Suprapubic skin (tissue), 4 donors: Measurements from ENCODE around the gene GPR156.

Source experiments
- EP300 ChIP-seq: sonication (generic); formaldehyde crosslinking; IDR thresholded peaks from one replicate; pipeline ENCODE4 v1.6.1; 2017; ENCODE audit warnings: antibody characterized with exemption
- POLR2A ChIP-seq, 2 donors: fragments of 450-650 bp; IDR thresholded peaks; one replicate each; pipeline ENCODE4 v1.6.1; 2017; ENCODE audit warnings: antibody characterized with exemption in 2 of 2, mild to moderate bottlenecking in 2 of 2, moderate library complexity in 2 of 2
- POLR2AphosphoS5 ChIP-seq, 3 donors: sonication (generic); formaldehyde crosslinking; IDR thresholded peaks; one replicate each; pipeline ENCODE4 v1.6.1; 2017; ENCODE audit warnings: antibody characterized with exemption in 3 of 3
- TF ChIP-seq, protein P1 (sequence below), 2 donors: fragments of 200-600 bp in 1 of 2; fragments of 450-650 bp in 1 of 2; sonication (generic) in 1 of 2; IDR thresholded peaks; one replicate each; pipeline ENCODE4 v1.5.1; 2016 to 2019; ENCODE audit warnings: antibody characterized with exemption in 2 of 2, mild to moderate bottlenecking in 1 of 2, moderate library complexity in 1 of 2

DNA sequence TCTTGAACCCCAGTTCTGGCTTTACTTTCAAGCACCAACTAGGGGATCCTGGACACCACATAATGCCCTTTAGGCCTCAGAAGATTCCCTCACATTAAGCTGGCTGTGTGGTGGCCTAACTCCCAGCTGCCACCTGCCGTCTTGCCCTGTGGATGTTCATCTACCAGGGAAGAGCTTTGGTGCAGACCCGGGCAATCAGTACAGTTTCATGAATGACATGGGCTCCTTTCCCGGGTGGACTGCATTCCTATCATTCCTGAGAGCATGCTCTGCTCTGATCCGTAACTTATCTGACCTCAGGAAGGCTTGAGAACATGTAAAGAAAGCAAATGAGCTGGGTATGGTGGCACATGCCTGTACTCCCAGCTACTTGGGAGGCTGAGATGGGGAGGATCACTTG lies 140.8 kb downstream of the GPR156 start:
- TF ChIP-seq POLR2AphosphoS5 (IDR thresholded peaks at IDR 0.05) (no peak), EP300 (no peak), POLR2A (IDR thresholded peaks at IDR 0.05) (no peak)
- TF ChIP-seq, protein P1, sequence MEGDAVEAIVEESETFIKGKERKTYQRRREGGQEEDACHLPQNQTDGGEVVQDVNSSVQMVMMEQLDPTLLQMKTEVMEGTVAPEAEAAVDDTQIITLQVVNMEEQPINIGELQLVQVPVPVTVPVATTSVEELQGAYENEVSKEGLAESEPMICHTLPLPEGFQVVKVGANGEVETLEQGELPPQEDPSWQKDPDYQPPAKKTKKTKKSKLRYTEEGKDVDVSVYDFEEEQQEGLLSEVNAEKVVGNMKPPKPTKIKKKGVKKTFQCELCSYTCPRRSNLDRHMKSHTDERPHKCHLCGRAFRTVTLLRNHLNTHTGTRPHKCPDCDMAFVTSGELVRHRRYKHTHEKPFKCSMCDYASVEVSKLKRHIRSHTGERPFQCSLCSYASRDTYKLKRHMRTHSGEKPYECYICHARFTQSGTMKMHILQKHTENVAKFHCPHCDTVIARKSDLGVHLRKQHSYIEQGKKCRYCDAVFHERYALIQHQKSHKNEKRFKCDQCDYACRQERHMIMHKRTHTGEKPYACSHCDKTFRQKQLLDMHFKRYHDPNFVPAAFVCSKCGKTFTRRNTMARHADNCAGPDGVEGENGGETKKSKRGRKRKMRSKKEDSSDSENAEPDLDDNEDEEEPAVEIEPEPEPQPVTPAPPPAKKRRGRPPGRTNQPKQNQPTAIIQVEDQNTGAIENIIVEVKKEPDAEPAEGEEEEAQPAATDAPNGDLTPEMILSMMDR (IDR thresholded peaks at IDR 0.05): no peak
